ENCODE results near the gene CATSPERB.
"Not testable (repeated sequence)": the region's sequence is repeated elsewhere in the genome, so short reads cannot be mapped to it uniquely, and the experiment has no call there.

The CATSPERB gene

DNA sequence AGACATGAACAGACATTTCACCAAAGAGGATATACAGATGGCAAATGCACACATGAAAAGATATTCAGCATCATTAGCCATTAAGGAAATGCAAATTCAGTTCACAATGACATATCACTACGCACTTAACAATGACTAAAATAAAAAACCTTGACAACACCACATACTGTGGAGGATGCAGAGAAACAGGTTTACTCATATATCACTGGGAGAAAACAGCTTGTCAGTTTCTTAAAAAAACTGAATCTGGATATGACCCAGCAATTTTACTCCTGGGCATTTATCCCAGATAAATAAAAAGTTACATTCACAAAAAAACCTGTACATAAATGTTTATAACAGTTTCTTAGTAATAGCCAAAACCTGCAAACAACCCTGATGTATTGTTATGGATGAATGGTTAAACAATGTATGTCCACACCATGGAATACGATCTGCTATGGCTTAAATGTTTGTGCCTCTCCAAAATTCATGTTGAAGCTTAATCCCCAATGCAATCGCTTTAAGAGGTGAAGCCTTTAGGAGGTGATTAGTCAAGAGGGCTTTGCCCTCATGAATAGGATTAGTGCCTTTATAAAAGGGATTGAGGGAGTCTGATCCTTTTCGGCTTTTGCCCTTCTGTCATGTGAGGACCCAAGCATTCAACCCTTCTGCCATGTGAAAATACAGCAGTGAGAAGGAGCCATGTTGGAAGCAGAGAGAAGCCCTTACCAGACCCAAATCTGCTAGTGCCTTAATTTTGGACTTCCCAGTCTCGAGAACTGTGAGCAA is 185.8 kb downstream of the CATSPERB start:
- no peak for DNase-seq (ENCODE audit: low read depth, low spot score)
- TF ChIP-seq, protein P1, sequence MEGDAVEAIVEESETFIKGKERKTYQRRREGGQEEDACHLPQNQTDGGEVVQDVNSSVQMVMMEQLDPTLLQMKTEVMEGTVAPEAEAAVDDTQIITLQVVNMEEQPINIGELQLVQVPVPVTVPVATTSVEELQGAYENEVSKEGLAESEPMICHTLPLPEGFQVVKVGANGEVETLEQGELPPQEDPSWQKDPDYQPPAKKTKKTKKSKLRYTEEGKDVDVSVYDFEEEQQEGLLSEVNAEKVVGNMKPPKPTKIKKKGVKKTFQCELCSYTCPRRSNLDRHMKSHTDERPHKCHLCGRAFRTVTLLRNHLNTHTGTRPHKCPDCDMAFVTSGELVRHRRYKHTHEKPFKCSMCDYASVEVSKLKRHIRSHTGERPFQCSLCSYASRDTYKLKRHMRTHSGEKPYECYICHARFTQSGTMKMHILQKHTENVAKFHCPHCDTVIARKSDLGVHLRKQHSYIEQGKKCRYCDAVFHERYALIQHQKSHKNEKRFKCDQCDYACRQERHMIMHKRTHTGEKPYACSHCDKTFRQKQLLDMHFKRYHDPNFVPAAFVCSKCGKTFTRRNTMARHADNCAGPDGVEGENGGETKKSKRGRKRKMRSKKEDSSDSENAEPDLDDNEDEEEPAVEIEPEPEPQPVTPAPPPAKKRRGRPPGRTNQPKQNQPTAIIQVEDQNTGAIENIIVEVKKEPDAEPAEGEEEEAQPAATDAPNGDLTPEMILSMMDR (IDR thresholded peaks at IDR 0.05; ENCODE audit: insufficient read depth, low read length, missing control alignments) = no peak
- H3K4me3 ChIP-seq (ENCODE audit: low read depth, low read length) = no peak overlapping the region
- POLR2A ChIA-PET = no interaction called here
- CTCF ChIA-PET = no interaction called here

DNA sequence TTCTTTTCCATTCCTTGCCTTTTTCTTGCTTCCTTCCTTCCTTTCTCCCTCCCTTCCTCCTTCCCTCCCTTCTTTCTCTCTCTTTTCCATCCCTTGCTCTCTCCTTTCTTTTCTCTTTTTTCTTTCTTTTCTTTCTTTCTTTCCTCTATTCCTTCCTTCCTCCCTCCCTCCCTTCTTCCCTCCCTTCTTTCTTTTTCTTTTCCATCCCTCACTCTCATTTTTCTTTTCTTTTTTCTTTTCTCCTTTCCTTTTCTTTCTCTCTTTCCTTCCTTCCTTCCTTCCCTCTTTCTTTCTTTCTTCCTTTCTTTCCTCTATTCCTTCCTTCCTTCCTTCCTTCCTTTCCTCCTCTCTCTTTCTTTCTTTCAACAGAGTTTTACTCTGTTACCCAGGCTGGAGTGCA is 186.7 kb downstream of the CATSPERB start:
- TF ChIP-seq, protein P1 (IDR thresholded peaks at IDR 0.05; ENCODE audit: insufficient read depth, low read length, missing control alignments) = no peak
- no peak for DNase-seq (ENCODE audit: low read depth, low spot score)
- ChIA-PET CTCF (no interaction called here), POLR2A (no interaction called here)
- no peak overlapping the region for H3K4me3 ChIP-seq (ENCODE audit: low read depth, low read length)

DNA sequence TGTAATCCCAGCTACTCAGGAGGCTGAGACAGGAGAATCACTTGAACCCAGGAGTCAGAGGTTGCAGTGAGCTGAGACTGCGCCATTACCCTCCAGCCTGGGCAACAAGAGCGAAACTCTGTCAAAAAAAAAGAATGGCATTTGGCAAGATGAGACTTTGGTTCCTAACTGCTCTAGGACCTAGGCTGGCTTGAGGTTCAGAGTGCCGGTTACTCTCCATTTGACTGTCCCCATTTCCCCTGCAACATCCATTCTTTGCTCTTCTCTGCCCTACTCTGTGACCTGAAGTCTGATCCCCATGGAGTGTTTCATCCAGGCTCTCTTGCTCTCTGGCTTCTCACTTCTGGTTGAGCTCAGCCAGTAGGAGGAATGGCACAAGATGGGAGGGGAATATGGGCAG is 195.6 kb downstream of the CATSPERB start:
- no peak overlapping the region for H3K4me3 ChIP-seq (ENCODE audit: low read depth, low read length)
- ChIA-PET CTCF (no interaction called here), POLR2A (no interaction called here)
- no peak for DNase-seq (ENCODE audit: low read depth, low spot score)
- TF ChIP-seq, protein P1 (IDR thresholded peaks at IDR 0.05; ENCODE audit: insufficient read depth, low read length, missing control alignments) = no peak

DNA sequence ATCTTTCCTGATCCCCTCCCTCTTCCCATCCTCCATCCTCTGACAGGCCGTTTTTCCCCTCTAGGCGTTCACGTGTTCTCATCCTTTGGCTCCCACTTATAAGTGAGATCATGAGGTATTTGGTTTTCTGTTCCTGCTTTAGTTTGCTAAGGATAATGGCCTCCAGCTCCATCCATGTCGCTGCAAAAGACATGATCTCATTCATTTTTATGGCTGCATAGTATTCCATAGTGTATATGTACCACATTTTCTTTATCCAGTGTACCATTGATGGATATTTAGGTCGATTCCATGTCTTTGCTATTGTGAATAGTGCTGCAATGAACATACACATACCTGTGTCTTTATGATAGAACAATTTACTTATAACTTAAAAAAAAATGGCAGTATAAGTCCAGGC is 197.8 kb downstream of the CATSPERB start:
- POLR2A ChIA-PET; CTCF ChIA-PET; H3K4me3 ChIP-seq (ENCODE audit: low read depth, low read length); DNase-seq (ENCODE audit: low read depth, low spot score): not testable (repeated sequence)

DNA sequence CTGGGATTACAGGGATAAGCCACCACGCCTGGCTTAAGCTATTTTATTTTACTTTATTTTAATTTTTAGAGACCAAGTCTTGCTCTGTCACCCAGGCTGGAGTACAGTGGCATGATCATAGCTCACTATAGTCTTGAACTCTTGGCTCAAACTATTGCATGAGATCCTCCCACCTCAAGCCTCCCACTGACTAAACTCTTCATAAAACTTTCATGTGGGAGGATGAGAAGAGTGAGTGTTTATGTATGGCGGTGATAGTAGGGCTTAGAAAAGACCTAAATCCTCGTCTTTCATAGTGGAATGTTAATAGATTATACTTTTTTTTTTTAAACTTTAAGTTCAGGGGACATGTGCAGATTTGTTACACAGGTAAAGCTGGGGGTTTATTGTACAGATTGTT is 198.3 kb downstream of the CATSPERB start:
- DNase-seq (ENCODE audit: low read depth, low spot score) = no peak
- no peak overlapping the region for H3K4me3 ChIP-seq (ENCODE audit: low read depth, low read length)
- TF ChIP-seq, protein P1 (IDR thresholded peaks at IDR 0.05; ENCODE audit: insufficient read depth, low read length, missing control alignments) = no peak
- POLR2A ChIA-PET = no interaction called here
- CTCF ChIA-PET = no interaction called here
